ENCODE data around the gene DTNB.
A peak's percentile ranks its signal among the peaks of the same experiment; 100 is the strongest.
"Not testable (repeated sequence)": the region's sequence is repeated elsewhere in the genome, so short reads cannot be mapped to it uniquely, and the experiment has no call there.

The DTNB gene

DNA sequence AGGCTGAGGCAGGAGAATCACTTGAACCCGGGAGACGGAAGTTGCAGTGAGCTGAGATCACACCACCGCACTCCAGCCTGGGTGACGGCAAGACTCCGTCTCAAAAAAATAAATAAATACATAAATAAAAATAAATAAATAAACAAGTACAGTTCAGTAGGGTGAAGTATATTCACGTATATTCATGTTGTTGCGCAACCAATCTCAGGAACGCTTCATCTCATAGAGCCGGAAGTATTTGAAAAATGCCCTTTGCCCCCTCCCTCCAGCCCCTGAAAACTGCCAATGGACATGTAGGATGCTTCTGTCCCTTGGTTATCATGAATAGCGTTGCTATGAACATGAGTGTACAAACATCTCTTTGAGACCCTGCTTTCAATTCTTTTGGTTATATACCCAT lies 132.0 kb downstream of the DTNB start:
- DNase-seq (ENCODE audit: low read depth), result no peak

DNA sequence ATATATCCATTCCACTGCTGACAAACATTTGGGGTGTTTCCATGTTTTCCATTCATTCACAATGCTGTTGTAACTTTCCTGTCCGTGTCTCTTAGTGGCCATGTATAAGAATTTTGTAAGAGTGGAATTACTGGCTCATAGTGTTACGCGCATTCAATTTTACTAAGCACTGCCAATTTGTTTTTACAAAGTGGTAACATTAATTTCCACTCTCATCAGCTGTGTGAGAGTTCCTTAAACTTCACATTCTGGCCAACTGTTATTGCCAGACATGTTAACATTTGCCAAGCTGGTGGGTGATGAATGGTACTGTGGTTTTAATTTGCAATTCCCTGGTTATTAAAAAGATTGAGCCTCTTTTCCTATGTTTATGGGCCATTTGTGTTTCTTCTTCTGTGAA lies 134.2 kb downstream of the DTNB start:
- DNase-seq (ENCODE audit: low read depth), result no peak

DNA sequence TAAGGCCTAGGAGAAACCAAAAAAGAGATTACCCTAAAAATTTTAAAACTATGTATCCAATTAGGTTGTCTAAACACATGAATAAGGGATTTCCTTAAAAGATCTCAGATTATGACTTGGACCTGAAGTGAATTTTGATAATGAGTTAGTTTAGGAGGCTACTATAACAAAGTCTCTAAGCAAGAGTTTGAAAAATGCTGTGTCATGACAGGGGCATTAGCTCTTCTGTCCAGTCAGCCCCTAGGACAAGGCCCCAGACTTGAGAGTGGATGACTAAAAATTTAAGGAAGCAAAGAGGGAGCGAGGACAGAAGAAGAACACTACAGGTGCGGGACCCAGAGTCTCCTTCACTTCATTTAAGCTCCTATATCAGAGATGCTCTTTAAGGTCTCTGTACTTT lies 135.9 kb downstream of the DTNB start:
- DNase-seq (ENCODE audit: low read depth), result no peak

DNA sequence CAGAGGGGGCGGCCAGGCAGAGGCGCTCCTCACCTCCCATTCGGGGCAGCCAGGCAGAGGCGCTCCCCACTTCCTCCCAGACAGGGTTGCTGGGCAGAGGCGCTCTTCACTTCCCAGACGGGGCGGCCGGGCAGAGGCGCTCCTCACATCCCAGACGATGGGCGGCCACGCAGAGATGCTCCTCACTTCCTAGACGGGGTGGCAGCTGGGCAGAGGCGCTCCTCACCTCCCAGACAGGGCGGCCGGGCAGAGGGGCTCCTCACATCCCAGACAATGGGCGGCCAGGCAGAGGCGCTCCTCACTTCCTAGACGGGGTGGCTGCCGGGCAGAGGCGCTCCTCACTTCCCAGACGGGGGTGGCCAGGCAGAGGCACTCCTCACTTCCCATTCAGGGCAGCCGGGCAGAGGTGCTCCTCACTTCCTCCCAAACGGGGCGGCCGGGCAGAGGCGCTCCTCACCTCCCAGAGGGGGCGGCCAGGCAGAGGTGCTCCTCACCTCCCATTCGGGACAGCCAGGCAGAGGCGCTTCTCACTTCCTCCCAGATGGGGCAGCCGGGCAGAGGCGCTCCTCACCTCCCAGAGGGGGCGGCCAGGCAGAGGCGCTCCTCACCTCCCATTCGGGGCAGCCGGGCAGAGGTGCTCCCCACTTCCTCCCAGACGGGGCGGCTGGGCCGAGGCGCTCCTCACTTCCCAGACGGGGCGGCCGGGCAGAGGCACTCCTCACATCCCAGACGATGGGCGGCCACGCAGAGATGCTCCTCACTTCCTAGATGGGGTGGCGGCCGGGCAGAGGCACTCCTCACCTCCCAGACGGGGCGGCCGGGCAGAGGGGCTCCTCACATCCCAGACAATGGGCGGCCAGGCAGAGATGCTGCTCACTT lies 137.7 kb downstream of the DTNB start:
- DNase-seq (ENCODE audit: low read depth), result not testable (repeated sequence)

DNA sequence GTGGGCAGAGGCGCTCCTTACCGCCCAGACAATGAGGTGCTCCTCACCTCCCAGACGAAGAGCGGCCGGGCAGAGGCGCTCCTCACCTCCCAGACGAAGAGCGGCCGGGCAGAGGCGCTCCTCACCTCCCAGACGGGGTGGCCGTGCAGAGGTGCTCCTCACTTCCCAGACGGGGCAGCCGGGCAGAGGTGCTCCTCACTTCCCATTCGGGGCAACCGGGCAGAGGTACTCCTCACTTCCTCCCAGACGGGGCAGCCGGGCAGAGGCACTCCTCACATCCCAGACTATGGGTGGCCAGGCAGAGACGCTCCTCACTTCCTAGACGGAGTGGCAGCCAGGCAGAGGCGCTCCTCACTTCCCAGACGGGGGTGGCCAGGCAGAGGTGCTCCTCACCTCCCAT lies 138.4 kb downstream of the DTNB start:
- DNase-seq (ENCODE audit: low read depth), result not testable (repeated sequence)

DNA sequence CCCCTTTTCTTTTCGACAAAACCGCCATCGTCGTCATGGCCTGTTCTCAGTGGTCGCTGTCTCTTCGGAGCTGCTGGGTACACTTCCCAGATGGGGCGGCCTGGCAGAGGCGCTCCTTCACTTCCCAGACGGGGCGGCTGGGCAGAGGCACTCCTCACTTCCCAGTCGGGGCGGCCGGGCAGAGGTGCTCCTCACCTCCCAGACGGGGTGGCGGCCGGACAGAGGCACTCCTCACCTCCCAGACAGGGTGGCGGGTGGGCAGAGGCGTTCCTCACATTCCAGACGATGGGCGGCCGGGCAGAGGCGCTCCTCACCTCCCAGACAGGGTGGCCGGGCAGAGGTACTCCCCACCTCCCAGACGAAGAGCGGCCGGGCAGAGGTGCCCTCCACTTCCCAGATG lies 138.9 kb downstream of the DTNB start:
- DNase-seq (ENCODE audit: low read depth), result no peak

DNA sequence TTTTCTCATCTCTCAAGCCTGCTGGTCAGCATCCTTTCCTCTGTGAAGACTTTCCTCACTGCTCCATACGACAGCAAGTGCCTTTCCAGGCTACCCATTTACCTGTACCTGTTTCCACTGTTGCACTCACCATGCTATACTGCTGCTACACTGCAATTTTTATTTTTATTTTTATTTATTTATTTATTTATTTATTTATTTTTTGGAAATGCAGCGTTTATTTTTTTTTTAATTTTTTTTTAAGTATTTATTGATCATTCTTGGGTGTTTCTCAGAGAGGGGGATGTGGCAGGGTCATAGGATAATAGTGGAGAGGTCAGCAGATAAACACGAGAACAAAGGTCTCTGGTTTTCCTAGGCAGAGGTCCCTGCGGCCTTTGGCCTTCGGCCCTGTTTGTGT lies 139.6 kb downstream of the DTNB start:
- DNase-seq (ENCODE audit: low read depth), result not testable (repeated sequence)

DNA sequence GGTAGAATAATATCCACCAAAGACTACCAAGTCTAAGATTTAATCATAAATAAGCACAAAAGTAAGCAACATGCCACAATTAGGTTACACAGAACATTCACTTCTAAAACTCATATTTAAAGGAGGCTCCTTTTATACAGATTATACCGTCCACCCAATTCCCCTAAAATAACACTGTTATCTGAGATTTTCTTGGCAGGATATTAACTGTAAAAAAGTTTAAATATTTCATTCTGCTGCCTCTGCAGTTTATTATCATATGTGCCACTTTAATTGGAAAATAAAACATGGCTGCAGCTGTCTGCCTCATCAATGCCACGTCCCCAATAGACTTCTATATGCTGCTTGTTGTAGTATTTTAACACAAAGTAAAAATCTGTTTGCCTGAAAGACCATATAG lies 140.9 kb downstream of the DTNB start:
- no peak for DNase-seq (ENCODE audit: low read depth)

DNA sequence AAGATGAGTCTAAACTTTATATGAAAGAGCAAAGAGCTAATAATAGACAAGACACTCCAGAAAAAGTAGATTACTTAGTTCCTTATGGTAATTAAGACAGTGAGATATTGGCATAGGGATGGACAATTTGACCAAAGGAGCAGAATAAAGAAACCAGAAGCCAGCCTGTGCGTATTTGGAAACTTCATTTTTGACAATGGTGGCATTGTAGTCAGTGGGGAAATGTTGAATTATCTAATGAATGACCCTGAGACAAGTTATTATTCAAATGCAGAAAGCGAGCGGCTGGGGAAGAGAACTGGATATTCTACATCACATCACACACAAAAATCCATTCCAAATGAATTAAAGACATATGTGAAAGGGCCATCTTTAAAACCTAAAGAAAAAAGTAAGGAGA lies 144.3 kb downstream of the DTNB start:
- DNase-seq (ENCODE audit: low read depth), result no peak

DNA sequence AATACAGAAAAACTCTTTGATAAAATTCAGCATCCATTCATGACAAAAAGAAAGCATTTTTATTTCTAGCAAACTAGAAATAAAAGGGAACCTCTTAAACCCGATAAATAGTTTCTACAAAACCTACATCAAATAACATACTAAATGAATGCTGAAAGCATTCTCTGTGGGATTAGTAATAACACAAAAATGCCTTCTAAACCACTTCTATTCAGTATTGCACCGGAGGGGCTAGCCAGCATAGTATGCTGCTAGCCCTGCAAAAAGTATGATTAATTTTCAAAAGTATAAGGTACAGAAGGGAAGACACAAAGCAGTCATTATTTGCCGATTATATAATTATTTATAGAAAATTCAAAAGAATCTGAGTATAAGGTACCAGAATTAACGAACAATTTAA lies 145.2 kb downstream of the DTNB start:
- no peak for DNase-seq (ENCODE audit: low read depth)

DNA sequence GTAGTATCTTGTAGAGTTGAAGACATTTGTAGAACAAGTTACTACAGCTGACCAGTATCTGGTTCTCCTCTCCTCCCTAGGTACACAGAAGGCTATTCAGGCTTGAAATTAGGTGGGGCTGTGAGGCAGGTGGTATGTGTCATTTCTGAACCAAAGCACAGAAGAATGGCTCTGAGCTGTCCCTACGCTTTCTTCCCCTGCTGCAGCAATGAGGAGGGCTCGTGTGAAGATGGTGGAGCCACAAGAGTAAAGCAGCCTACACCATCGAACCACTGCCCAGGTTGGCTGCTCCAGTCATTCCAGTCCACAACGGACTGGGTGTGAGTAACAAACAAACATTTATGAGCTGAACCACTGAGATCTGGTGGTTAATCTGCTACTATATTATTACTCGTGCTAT lies 148.9 kb downstream of the DTNB start:
- DNase-seq (ENCODE audit: low read depth), result no peak

DNA sequence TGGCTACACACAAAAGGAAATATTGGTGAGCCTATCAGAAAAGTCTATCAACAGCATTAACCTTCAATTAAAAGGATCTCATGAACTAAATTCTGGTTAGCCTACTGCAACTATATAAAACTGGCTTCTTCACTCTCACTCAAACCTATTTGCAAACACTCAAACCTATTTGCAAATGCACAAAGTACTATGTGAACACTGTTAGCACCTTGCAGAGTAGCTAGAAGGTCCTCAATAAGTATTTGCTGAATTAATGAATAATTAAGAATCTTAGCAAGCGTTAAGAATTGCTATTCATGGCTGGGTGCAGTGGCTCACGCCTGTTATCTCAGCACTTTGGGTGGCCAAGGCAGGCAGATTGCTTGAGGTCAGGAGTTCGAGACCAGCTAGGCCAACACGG lies 150.3 kb downstream of the DTNB start:
- no peak for DNase-seq (ENCODE audit: low read depth)

DNA sequence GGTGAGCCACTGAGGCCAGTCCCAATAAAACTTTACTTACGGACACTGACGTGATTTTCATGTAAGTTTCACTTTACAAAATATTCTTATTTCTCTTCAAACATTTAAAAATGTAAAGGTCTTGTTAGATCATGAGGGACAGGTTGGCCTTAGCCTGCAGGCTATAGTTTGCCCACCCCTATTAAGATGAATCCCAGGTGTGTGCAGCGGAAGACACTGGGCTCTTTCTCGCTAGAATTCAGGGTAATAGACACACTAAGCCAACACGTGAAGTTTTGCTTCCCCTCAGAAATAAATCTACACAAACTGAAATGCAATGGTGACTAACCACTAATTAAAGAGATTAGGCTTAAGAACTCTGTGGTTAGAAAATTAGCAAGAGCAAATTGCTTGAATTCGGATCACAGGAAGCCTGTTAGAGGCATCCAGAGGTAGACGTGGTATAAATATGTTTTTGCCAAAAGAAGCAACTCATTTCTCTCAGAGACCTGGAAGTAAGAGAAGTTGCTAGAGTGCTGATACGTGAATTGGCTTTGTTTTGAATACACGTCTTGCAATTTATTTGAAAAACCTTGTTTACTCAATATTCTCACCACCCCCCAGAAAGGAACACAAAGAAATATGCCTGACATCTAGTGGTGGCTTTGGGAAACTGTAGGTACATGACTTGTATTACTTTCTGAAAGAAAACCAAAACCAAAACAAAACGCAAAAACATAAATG lies 151.6 kb downstream of the DTNB start:
- peak; percentile 39 for DNase-seq (ENCODE audit: low read depth)

DNA sequence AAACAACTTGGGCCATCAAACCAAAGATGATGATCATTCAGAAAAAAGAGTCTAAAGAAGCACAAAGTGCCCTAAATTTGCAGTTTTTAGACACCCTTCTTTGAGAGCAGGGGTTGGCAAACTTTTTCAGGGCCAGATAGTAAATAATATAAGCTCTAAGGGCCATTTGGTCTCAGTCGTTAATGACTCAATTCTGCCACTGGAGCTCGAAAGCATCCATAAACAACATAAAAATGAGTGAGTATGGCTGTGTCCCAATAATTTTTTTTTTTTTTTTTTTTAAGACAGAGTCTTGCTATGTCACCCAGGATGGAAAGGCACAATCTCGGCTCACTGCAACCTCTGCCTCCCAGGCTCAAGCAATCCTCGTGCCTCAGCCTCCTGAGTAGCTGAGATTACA lies 152.3 kb downstream of the DTNB start:
- DNase-seq (ENCODE audit: low read depth), result no peak

DNA sequence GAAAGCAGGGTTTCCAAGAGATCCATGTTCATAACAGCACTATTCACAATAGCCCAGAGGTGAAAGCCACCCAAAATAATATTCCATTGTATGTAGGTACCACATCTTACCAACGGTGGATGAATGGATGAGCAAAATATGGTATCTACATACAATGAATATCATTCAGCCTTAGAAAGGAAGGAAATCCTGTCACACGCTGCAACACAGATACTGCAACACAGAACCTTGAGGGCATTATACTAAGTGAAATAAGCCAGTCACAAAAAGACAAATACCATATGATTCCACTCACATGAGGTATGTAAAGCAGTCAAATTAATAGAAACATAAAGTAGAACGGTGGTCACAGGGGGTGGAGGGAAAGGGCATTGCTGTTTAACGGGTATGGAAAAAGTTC lies 155.7 kb downstream of the DTNB start:
- no peak for DNase-seq (ENCODE audit: low read depth)

DNA sequence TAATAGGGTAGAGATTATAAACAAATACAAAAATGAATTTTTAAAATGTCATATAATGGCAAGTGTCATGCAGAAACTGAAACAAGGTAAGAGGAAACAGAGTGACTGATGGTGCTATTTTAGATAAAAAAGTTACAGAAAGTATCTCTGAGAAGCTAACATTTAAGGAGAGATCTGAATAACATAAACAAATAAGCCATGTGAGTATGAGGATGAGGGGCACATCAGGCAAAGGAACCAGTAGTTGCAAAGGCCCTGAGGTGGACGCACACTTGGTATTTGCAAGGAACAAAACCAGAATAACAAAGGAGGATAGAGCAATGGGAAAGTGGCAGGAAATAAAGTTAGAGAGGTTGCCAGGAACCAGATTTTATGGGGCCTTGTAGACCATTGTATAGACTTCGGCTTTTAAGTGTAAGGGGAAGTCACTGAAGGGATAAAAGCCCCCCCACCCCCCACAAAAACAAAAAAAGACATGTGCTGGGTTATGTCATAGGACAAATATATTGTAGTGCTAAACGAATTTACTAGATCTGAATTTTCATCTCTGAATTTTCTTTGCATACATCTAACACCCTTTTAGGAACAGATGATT lies 159.2 kb downstream of the DTNB start:
- no peak for DNase-seq (ENCODE audit: low read depth)

DNA sequence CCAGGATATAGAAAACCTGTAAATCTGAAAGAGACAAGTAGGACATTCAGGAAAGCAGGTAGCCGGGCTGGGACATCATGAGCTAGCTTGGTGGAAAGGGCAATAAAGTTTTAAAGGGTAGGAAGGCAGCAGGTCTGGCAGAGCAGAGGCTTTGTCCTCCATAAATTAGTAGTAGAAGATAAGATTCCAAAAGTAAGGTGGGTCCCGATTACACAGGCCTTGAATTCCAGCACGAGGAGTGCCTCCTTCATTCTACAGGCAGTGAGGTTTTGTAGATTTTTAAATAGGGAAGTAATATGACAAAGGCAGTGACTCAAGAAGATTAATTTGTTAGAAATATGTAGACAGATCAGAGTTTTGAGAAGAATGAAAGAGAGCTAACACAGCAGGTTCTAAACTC lies 160.7 kb downstream of the DTNB start:
- no peak for DNase-seq (ENCODE audit: low read depth)

DNA sequence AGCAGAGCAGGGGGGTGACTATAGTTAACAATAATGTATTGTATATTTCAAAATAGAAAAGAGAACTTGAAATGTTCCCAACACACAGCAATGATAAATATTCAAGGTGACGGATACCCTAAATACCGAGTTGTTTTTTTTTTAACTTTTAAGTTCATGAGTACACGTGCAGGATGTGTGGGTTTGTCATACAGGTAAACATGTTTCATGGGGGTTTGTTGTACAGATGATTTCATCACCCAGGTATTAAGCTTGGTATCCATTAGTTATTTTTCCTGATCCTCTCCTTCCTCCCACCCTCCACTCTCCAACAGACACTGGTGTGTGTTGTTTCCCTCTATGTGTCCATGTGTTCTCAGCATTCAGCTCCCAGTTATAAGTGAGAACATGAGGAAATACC lies 167.2 kb downstream of the DTNB start:
- DNase-seq (ENCODE audit: low read depth), result no peak

DNA sequence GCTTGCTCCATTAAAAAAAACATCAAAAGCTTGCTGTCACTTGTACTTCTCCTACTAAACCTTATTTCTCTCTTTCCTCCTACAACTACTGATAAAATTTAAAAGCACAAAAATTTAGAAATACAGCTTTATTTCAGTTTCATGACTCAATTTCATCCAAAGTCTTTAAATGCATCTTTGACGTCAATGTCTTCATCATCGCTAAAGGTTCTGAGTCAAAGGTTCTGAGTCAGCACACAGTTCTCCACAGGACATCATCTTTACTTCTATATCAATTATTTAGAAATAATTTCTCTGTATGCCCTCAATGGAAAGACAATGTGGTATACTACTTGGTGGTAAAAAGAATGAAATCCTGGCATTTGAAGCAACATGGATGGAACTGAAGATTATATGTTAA lies 167.8 kb downstream of the DTNB start:
- DNase-seq (ENCODE audit: low read depth), result no peak

DNA sequence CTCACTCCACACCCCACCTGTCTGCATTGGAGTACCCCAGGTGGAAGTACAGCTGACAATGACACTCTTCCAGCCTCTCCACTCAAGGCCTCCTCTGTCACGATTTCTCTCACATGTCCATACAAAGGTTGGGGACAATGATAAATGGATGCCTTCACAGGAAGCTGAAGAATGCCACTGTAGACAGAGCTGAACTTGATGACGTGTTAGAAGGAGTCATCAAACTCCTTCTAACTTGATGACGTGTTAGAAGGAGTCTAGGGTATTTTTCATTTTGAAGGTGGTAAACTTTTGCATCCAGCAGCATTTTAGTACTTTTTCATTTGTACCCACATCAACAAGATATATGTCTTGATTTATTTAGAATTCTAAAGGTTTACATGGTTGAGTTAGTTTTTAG lies 168.2 kb downstream of the DTNB start:
- DNase-seq (ENCODE audit: low read depth), result no peak

DNA sequence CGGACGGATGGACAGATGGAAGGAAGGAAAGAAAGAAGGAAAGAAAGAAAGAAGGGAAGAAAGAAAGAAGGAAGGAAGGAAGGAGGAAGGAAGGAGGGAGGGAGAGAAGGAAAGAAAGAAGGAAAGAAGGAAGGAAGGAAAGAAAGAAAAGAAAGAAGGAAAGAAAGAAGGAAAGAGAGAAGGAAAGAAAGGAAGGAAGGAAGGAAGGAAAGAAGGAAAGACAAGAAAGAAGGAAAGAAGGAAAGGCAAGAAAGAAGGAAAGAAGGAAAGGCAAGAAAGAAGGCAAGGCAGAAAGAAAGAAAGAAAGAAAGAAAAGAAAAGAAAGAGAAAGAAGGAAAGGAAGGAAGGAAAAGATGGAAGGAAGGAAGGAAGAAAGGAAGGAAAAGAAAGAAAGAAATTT lies 169.1 kb downstream of the DTNB start:
- DNase-seq (ENCODE audit: low read depth), result no peak

DNA sequence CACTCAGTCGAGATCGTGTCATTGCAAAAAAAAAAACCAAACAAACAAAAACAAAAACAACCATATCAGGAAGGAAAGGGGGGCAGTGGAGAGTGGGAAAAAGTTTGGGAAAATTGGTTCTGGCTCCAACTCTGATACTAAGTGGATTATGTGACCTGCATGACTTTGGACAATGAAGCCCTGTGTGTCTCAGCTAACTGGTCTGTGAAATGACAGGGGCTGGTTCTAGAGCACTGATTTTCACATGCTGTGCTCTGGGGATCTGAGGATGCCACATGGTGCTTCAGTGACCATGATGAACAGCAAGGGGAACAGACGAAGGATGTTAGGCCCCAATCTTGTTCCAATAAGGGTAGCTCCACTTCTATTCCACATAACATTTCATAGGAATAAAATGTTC lies 174.2 kb downstream of the DTNB start:
- DNase-seq (ENCODE audit: low read depth), result no peak

DNA sequence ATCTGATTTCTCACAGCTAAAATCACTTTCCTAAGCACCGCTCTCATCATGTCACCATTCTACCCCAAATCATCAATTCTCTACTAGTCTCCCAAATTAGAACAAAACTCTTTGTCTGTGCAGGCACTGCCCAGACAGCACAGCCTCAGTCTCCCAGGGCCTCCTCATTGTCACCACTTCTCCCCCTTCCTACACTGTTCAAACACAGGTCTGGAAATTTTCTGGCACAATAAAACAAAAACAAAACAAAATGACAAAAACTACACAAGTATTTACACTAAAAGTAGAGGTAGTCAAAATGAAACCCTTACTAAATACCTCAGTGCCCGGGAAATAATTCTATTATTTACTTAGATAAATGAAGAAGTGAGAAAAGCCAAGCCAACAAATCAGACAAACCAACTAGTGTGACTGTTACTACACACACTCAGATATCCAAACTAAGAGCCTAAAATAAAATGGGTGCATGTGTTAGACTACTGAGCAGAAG lies 175.4 kb downstream of the DTNB start:
- no peak for DNase-seq (ENCODE audit: low read depth)

Data from CMK (cell line).